Amniotic stem cell (primary cell): Measurements from ENCODE around the gene COX6B2.

Experiments
- DNase-seq: peaks from one replicate; lab custom pipeline; 2025; lab: John Stamatoyannopoulos, UW

Gene COX6B2

GRCh38 chr19:55362174-55362989 lies 7.9 kb upstream of the COX6B2 start:
- no peak for DNase-seq

GRCh38 chr19:55360902-55361301 lies 6.4 kb upstream of the COX6B2 start:
- no peak for DNase-seq

DNA sequence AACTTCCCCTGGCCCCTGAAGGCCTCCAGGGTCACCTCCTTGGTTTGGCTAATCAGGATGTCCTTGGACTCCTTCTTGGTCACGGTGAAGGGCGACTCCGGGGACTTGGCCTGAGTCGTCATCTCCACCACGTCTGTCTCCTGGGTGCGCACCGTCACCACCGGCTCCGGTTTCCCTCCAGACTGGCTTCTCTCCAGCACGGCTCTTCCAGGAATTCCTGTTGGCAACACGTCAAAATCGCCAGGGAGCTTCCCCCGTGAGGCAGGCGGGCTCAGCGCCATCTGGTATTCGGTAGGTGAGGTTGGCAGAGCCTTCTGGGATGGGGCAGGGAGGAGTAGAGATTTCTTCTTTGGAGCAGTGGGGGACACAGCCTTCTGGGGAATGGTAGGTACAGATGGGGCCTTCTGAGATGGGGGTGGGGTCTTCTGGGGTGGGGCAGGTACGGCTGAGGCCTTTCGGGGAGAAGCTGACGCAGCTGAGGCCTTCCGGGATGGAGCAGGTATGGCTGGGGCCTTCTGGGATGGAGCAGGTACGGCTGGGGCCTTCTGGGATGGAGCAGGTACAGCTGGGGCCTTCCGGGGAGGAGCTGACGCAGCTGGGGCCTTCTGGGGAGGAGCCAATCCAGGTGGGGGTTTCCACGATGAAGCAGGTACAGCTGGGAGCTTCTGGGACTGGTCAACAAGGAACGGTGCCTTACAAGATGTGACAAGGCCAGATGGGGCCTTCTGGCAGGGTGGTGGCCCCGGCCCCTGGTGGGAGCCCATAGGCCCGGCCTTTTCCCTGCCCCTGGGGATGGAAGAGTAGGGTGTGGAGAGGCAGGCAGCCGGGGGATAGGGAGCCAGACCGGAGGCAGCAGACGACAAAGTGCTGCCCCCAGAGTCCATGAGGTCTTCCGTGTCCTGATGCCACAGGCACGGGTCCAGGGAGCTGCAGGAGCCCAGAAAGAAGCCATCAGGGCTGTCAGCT lies 4.7 kb upstream of the COX6B2 start:
- no peak for DNase-seq

DNA sequence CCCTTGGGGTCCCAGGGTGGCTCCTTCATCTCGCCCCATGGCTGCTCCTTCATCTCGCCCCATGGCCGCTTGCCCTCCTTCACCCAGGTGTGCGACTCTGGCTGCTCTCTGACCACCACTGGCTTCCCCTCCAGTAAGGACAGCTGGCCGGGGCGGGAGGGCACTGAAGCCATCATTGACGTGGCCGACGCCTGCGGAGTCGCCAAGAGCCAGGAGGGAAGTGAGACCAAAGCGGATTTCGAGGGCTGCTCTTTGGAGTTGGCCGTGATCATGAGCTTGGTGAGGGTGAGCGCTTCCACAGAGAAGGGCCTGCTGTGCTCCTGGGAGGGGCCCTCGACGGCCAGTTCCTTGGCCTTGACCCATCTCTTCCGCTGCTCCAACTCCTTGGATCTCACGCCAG lies 4.0 kb upstream of the COX6B2 start:
- DNase-seq, result no peak

DNA sequence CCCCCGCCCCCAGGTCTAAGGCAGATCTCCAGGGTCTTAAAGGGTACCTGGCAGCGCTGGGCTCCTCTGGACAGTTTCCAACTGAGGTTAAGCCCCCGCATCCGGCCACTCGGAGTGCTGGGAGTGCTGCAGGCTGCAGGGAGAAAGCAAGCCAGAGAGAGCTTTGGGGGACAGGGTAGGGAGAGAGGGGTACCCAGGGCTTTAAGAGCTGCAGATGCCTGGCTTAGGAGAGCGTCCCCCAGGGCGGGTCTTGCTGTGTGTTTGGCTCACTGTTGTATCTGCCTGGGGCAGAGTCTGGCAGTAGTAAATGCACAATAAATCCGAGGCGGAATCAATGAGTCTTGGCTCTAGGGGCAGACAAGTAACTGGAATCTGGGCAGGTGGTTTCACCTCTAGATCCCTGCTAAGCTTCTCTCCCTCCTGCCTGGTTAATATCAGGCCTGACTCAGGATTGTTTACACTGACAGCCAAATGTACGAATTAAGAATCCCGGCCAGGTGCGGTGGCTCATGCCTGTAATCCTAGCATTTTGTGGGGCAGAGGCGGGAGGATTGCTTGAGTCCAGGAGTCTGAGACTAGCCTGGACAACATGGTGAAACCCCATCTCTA lies 798 bp upstream of the COX6B2 start:
- no peak for DNase-seq

DNA sequence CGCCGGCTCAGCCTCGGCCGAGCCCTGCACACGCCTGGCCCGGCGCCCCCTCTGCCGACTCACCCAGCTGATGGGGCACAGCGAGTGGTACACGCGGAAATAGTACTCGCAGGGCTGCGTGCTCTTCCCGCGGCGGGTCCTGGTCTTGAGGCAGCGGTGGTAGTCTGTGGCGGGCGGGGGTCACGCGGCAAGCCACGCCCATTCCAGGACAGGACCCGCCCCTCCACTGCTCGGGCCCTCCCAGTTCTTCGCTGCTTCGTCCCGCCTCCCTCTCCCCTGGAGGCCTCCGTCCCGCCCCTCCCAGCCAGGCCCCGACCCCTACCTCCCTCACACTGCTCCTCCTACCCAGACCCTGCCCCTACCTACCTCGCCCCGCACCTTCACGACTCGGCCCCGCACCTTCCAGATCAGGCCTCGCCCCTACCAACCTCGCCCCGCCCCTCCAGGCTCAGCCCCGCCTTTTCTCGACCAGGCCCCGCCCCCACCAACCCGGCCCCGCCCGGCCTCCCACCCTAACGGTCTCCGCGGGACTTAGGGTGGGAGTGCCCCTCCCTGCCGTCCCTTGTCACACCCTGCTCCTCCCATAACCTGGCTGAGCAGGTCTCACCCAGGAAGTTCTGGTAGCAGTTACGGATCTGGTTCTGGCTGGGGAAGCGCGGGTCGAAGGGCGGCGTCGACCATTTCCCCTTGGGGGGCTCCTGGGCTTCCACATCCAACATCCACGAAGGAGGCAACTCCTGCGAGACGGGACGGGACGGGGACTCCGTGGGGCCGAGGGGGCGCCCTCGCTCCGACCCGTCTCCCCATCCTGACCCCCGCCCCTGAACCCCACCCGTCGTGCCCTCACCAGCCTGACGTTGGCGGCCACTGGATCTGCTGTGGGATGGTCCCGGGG lies 469 bp downstream of the COX6B2 start:
- DNase-seq, result no peak

DNA sequence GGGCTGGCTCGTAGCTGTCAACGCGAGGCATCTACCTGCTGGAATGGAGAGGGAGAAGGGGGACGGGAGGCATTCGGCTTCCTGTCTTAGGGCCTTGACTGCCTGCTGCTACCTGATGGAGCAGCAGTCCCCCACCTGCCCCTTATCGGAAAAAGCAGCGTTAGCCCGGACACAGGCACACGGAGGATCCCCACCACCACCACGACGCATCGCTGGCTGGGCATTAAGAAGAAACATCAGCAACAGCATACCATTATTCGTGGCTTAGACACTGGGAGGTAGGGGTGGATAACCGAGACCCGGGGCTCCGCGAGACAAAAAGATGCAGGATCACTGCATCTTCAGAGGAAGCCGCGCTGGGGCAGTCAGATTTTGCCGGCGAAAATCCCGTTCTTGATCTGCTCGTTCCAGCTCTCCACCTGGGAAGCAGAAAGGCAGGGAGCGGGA lies 1.1 kb downstream of the COX6B2 start:
- DNase-seq, result no peak

- DNase-seq, result no peak
Observed at GRCh38 chr19:55352549-55353145, 1.9 kb downstream of the COX6B2 start.

DNA sequence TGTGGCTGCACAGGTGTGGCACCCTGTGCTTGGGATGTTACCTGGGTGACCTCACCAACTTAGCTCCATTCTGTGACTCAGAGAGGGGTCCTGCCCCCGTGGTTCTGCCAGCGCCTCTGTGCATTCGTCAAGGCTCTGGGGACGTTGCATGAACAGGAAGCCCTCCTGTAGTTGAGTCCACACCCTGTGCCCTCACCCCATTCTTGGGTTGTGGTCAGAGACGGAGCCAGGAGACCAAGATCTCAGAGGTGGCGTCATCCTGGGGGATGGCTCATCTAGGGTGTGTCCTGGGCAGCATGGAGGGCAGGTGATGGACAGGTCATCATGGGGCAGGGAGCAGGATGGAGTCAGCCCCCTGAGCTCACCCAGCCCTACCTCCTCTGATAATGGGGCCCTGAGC lies 2.5 kb downstream of the COX6B2 start:
- no peak for DNase-seq

GRCh38 chr19:55350620-55351315 lies 3.8 kb downstream of the COX6B2 start:
- no peak for DNase-seq

GRCh38 chr19:55348317-55349034 lies 6.0 kb downstream of the COX6B2 start:
- no peak for DNase-seq

DNA sequence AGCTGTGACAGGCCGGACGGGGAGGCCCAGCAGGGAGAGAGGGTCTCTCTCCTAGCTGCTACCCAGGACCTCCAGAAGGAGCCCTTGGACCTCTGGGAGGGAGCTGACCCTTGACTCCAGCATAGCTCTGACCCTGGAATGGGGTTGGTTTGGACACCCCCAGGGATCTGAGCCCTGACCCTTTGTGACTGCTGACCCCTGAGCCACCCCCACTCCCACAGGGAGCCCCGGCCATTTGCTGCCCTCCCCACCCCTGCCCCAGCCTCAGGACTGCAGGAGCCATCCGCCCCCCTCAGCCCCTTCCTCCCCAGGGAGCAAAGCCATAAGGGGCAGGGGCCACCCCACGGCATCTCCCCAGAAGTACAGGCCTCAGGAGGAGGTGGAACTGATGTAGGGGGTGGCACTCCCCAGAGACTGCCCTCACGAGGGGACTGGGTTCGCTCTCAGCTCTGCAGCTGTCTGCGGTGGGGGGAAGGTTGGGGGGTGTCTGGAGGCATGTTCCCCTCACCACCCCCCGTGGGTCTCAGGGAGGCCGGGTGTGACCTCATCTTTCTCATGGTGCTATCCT lies 7.0 kb downstream of the COX6B2 start:
- no peak for DNase-seq

- DNase-seq, result no peak
Observed at GRCh38 chr19:55346725-55347441, 7.6 kb downstream of the COX6B2 start.

DNA sequence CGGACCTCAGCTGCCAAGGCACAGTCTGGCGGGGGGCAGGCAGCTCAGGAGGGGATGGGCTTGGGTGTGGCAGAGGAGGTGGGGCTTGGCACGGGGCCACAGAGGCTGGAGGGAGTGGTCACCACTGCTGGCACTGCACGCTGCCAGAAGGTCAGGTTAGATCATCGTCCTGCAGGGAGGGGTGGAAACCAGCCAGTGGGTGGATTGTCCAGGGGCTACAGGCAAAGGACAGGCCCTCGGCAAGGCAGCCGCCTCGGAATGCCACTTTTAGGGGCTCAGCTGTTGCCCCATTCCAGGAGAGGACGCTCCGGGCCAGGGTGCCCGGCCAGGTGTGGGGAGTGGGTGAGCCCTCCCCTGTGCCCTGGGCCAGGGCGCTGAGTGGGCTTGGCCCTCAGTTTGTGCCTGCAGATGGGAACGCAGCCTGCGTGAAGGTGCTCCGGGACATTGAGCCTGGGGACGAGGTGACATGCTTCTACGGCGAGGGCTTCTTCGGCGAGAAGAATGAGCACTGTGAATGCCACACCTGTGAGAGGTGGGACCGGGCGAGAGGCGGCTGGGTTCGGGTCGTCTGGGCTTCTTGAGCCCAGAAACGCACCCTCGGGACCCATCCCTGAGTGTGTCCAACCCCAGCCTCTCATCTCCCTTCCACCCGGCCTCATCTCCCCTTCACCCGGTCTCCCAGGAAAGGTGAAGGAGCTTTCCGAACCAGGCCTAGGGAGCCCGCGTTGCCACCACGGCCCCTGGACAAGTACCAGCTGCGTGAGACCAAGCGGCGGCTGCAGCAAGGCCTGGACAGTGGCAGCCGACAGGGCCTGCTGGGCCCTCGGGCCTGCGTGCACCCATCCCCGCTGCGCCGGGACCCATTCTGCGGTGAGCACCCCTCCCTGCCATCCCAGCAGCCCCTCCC lies 8.4 kb downstream of the COX6B2 start:
- DNase-seq, result no peak

- DNase-seq, result no peak
Observed at GRCh38 chr19:55345101-55345817, 9.3 kb downstream of the COX6B2 start.

- no peak for DNase-seq
Observed at GRCh38 chr19:55344444-55344843, 10.1 kb downstream of the COX6B2 start.
